T-helper 2 cell treated with Interferon-gamma antibody and Interleukin-4, amounts not matched to agents 100 ng/mL and 5 ng/mL, for 36 hours (primary cell): ENCODE data around the gene ADSL. TPM values are rescaled to one million over a fixed set of nuclear protein-coding genes. Genes with fewer than 3 reads are reported as not detected.
"Not testable (repeated sequence)": the region's sequence is repeated elsewhere in the genome, so short reads cannot be mapped to it uniquely, and the experiment has no call there.

Source experiments
- intact Hi-C: fragments of 100-400 bp; cut with micrococcal nuclease; formaldehyde crosslinking; loops from one replicate; pipeline ENCODE4 v1.15.1; 2023
- total RNA-seq: library from RNA; stranded (reverse); gene quantifications from 2 replicates; pipeline ENCODE4 v1.2.3, GENCODE V29; 2022

Gene ADSL
- total RNA-seq: 148 and 151 TPM in 2 replicates

- intact Hi-C loops: loop anchor here (1.0 to 5.0 kb wide), 7 partner anchors 22 to 814 kb away; partner anchors contain the start of genes RPS19BP1 and TNRC6B
Observed at GRCh38 chr22:40346185-40347118, at the start of gene ADSL. ADSL (plus strand) TSS chr22:40346500; CDS start chr22:40346559, 59 bp downstream.

GRCh38 chr22:40300316-40300715, 46.0 kb upstream of the ADSL start:
- intact Hi-C loops: no loop called here

- intact Hi-C loops: no loop called here
Observed at GRCh38 chr22:40300884-40301672, 45.2 kb upstream of the ADSL start.

GRCh38 chr22:40302149-40302548, 44.2 kb upstream of the ADSL start:
- intact Hi-C loops: no loop called here

GRCh38 chr22:40305625-40306024, 40.7 kb upstream of the ADSL start:
- intact Hi-C loops: no loop called here

GRCh38 chr22:40308999-40309573, 37.2 kb upstream of the ADSL start:
- intact Hi-C loops: no loop called here

GRCh38 chr22:40309631-40310030, 36.7 kb upstream of the ADSL start:
- intact Hi-C loops: no loop called here

- intact Hi-C loops: no loop called here
Observed at GRCh38 chr22:40310081-40310767, 36.1 kb upstream of the ADSL start.

GRCh38 chr22:40310768-40311120, 35.6 kb upstream of the ADSL start:
- intact Hi-C loops: no loop called here

- intact Hi-C loops: not testable (repeated sequence)
Observed at GRCh38 chr22:40311646-40312045, 34.7 kb upstream of the ADSL start.

GRCh38 chr22:40312050-40312449, 34.2 kb upstream of the ADSL start:
- intact Hi-C loops: no loop called here

- intact Hi-C loops: no loop called here
Observed at GRCh38 chr22:40313007-40313406, 33.3 kb upstream of the ADSL start.

GRCh38 chr22:40314041-40314440, 32.3 kb upstream of the ADSL start:
- intact Hi-C loops: no loop called here

GRCh38 chr22:40320687-40321086, 25.6 kb upstream of the ADSL start:
- intact Hi-C loops: no loop called here

GRCh38 chr22:40322021-40322420, 24.3 kb upstream of the ADSL start:
- intact Hi-C loops: no loop called here

GRCh38 chr22:40322818-40323447, 23.4 kb upstream of the ADSL start:
- intact Hi-C loops: no loop called here

- intact Hi-C loops: loop anchor here (1.0 kb wide), 1 partner anchor 23 kb away; the partner anchor contains the start of gene ADSL
Observed at GRCh38 chr22:40323681-40324171, 22.6 kb upstream of the ADSL start.

- intact Hi-C loops: loop anchor here (1.0 to 5.0 kb wide), 2 partner anchors 22 to 37 kb away; partner anchors contain the start of gene ADSL
Observed at GRCh38 chr22:40324468-40325305, 21.6 kb upstream of the ADSL start.

GRCh38 chr22:40325315-40325714, 21.0 kb upstream of the ADSL start:
- intact Hi-C loops: loop anchor here (5.0 kb wide), 1 partner anchor 38 kb away; no protein-coding TSS in a partner anchor
